ENCODE data around the gene NAV2.

The NAV2 gene

GRCh38 chr11:19751055-19751454 is 38.4 kb downstream of the NAV2 start:
- H3K9ac ChIP-seq (ENCODE audit: low read length), result no peak overlapping the region
- H3K36me3 ChIP-seq (replicated peaks; ENCODE audit: insufficient read depth, low read length), result no peaks in the 10 kb centered on the region
- no peak overlapping the region for H3K4me3 ChIP-seq (ENCODE audit: low read length)
- H3K4me2 ChIP-seq (ENCODE audit: low read depth, low read length), result no peak overlapping the region
- H3K27me3 ChIP-seq (replicated peaks; ENCODE audit: insufficient read depth, low read length), result no peaks in the 10 kb centered on the region
- DNase-seq, result no peak
- no peaks in the 10 kb centered on the region for H3K4me1 ChIP-seq (ENCODE audit: low read length)
- no peaks in the 10 kb centered on the region for H3K9me3 ChIP-seq (replicated peaks; ENCODE audit: insufficient read depth, low read length)
- H3K27ac ChIP-seq (ENCODE audit: low read length), result no peak overlapping the region
- no peaks in the 10 kb centered on the region for H4K20me1 ChIP-seq (ENCODE audit: insufficient read depth, low read length)
- no peaks in the 10 kb centered on the region for H3F3A ChIP-seq (ENCODE audit: insufficient read depth, low read length)
- no peaks in the 10 kb centered on the region for H3K79me2 ChIP-seq (ENCODE audit: low read length)
- no peaks in the 10 kb centered on the region for H3K9me2 ChIP-seq (replicated peaks; ENCODE audit: insufficient read depth, low read length)
- no peak overlapping the region for H2AFZ ChIP-seq (ENCODE audit: low read length)
- no peak for TF ChIP-seq EZH2 (optimal IDR thresholded peaks at IDR 0.05; ENCODE audit: low read depth, low read length)
- no peak for TF ChIP-seq CTCF (IDR thresholded peaks at IDR 0.05; ENCODE audit: low read length)
- no peak for TF ChIP-seq EZH2phosphoT487 (IDR thresholded peaks at IDR 0.05; ENCODE audit: low read length)

DNA sequence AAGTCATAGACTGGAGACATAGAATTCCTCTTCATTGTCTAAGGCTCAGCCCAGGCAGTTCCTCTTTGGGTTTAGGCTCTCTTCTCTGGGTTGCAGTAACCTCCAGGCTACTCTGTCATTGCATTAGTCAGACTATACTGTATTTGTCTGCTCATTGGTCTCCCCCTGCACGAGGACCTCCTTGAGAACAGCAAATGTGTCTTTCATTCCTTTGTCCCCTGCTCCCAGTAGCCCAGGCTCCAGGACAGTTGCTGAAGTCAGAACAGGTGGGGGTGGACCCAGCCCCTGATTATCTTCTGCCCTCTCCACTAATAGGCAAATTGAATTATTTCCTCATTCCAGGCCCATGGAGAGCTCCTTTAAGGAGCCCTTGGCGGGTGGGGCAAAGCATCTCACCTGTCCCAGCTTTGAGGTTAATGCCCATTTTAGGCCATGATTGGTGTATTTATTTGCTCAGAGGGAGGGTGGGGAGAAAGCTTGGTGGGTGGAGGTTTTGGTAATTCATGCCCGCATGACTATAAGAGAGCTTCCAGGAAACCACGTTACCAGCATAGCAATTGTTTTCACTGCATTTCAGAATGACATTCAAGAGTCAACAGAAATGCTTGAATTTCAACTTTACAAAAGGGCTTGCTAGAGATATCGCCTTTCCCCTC is 40.9 kb downstream of the NAV2 start:
- H3K4me2 ChIP-seq (ENCODE audit: low read depth, low read length), result no peak overlapping the region
- H3K4me3 ChIP-seq (ENCODE audit: low read length), result no peak overlapping the region
- no peaks in the 10 kb centered on the region for H3K9me3 ChIP-seq (replicated peaks; ENCODE audit: insufficient read depth, low read length)
- H3K27me3 ChIP-seq (replicated peaks; ENCODE audit: insufficient read depth, low read length), result no peaks in the 10 kb centered on the region
- no peaks in the 10 kb centered on the region for H3F3A ChIP-seq (ENCODE audit: insufficient read depth, low read length)
- DNase-seq, result no peak
- no peak overlapping the region for H3K27ac ChIP-seq (ENCODE audit: low read length)
- H3K9me2 ChIP-seq (replicated peaks; ENCODE audit: insufficient read depth, low read length), result no peaks in the 10 kb centered on the region
- no peaks in the 10 kb centered on the region for H3K79me2 ChIP-seq (ENCODE audit: low read length)
- H3K36me3 ChIP-seq (replicated peaks; ENCODE audit: insufficient read depth, low read length), result no peaks in the 10 kb centered on the region
- H3K4me1 ChIP-seq (ENCODE audit: low read length), result no peaks in the 10 kb centered on the region
- no peak overlapping the region for H2AFZ ChIP-seq (ENCODE audit: low read length)
- H4K20me1 ChIP-seq (ENCODE audit: insufficient read depth, low read length), result no peaks in the 10 kb centered on the region
- TF ChIP-seq EZH2 (optimal IDR thresholded peaks at IDR 0.05; ENCODE audit: low read depth, low read length) (no peak), EZH2phosphoT487 (IDR thresholded peaks at IDR 0.05; ENCODE audit: low read length) (no peak), CTCF (IDR thresholded peaks at IDR 0.05; ENCODE audit: low read length) (no peak)
- no peak overlapping the region for H3K9ac ChIP-seq (ENCODE audit: low read length)

DNA sequence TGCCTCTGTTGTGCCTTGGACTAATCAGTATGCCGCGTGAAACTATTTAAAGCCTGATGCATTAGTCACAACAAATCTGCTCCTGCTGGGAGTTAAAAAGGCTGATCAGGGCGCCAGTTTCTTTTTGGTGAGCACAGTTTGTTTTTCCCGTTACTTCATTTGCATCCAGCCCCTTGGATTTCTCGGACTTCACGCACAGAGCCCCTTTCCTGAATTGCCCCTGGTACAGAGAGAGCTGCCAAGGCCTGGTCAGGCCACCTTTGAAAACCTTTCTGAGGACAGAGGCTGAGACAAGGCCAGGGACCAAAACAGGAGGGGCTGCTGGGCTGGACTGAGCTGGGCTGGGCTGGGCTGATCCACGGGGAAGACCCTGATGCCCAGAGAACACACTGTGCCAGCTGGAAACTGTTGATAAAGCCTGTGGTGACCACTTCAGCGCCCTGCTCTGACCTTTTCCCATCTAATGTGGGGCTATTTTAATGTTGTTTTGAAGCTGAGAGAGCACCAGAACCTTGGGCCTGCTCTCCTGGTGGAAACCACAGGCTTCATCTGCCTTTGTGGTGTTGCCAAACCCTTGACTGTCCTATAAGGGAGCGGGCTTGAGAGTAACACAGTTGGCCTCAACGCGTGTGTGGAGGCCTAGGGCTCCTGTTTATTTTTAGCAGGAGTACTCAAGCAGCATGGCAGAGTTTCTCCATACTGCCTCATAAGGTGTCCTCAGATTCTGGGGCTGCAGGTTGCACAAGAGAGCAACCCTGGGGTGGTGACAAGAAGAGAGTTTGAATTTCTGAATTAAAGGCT is 44.2 kb downstream of the NAV2 start:
- DNase-seq, result no peak
- H3K36me3 ChIP-seq (replicated peaks; ENCODE audit: insufficient read depth, low read length), result no peaks in the 10 kb centered on the region
- H3K27me3 ChIP-seq (replicated peaks; ENCODE audit: insufficient read depth, low read length), result no peaks in the 10 kb centered on the region
- H2AFZ ChIP-seq (ENCODE audit: low read length), result no peak overlapping the region
- no peaks in the 10 kb centered on the region for H3K9me2 ChIP-seq (replicated peaks; ENCODE audit: insufficient read depth, low read length)
- H3K9me3 ChIP-seq (replicated peaks; ENCODE audit: insufficient read depth, low read length), result no peaks in the 10 kb centered on the region
- TF ChIP-seq CTCF (IDR thresholded peaks at IDR 0.05; ENCODE audit: low read length) (no peak), EZH2phosphoT487 (IDR thresholded peaks at IDR 0.05; ENCODE audit: low read length) (no peak), EZH2 (optimal IDR thresholded peaks at IDR 0.05; ENCODE audit: low read depth, low read length) (no peak)
- H4K20me1 ChIP-seq (ENCODE audit: insufficient read depth, low read length), result no peaks in the 10 kb centered on the region
- no peaks in the 10 kb centered on the region for H3K4me1 ChIP-seq (ENCODE audit: low read length)
- no peaks in the 10 kb centered on the region for H3F3A ChIP-seq (ENCODE audit: insufficient read depth, low read length)
- H3K27ac ChIP-seq (ENCODE audit: low read length), result no peak overlapping the region
- H3K4me3 ChIP-seq (ENCODE audit: low read length), result no peak overlapping the region
- H3K79me2 ChIP-seq (ENCODE audit: low read length), result no peaks in the 10 kb centered on the region
- no peak overlapping the region for H3K9ac ChIP-seq (ENCODE audit: low read length)
- no peak overlapping the region for H3K4me2 ChIP-seq (ENCODE audit: low read depth, low read length)
